NCI-H2107 treated with DMSO at 0.1 percent for 48 hours (cell line): ENCODE results near the gene YIPF4.
"Not testable (repeated sequence)": the region's sequence is repeated elsewhere in the genome, so short reads cannot be mapped to it uniquely, and the experiment has no call there.

Source experiments
- DNase-seq: peaks from one replicate; lab custom pipeline; 2025; ENCODE audit not compliant: unreplicated experiment; lab: John Stamatoyannopoulos, UW

YIPF4 gene

GRCh38 chr2:32277674-32278477, at the start of gene YIPF4:
Gene YIPF4 (plus strand): TSS chr2:32277904. CDS start chr2:32278156, 252 bp downstream.
- DNase-seq, result peak; percentile 80

GRCh38 chr2:32228181-32228580, 49.5 kb upstream of the YIPF4 start:
- no peak for DNase-seq

GRCh38 chr2:32229635-32230034, 48.1 kb upstream of the YIPF4 start:
- DNase-seq, result no peak

- no peak for DNase-seq
Observed at GRCh38 chr2:32231959-32232358, 45.7 kb upstream of the YIPF4 start.

- DNase-seq, result no peak
Observed at GRCh38 chr2:32235315-32235714, 42.4 kb upstream of the YIPF4 start.

GRCh38 chr2:32237488-32237887, 40.2 kb upstream of the YIPF4 start:
- DNase-seq, result no peak

- no peak for DNase-seq
Observed at GRCh38 chr2:32237996-32238395, 39.7 kb upstream of the YIPF4 start.

GRCh38 chr2:32242331-32242730, 35.4 kb upstream of the YIPF4 start:
- DNase-seq, result no peak

- DNase-seq, result peak; percentile 35
Observed at GRCh38 chr2:32246911-32247310, 30.8 kb upstream of the YIPF4 start.

- DNase-seq, result no peak
Observed at GRCh38 chr2:32248299-32248698, 29.4 kb upstream of the YIPF4 start.

- DNase-seq, result no peak
Observed at GRCh38 chr2:32249731-32250236, 27.9 kb upstream of the YIPF4 start.

GRCh38 chr2:32250290-32250689, 27.4 kb upstream of the YIPF4 start:
- no peak for DNase-seq

- no peak for DNase-seq
Observed at GRCh38 chr2:32258242-32258641, 19.5 kb upstream of the YIPF4 start.

GRCh38 chr2:32260376-32260775, 17.3 kb upstream of the YIPF4 start:
- no peak for DNase-seq

GRCh38 chr2:32262105-32262504, 15.6 kb upstream of the YIPF4 start:
- DNase-seq, result no peak

- DNase-seq, result no peak
Observed at GRCh38 chr2:32264422-32265105, 13.1 kb upstream of the YIPF4 start, which contains the start of gene NLRC4. Gene NLRC4 (minus strand): TSS chr2:32264886. CDS start chr2:32256775, 8,111 bp downstream.

GRCh38 chr2:32271063-32271462, 6.6 kb upstream of the YIPF4 start:
- DNase-seq, result no peak

- DNase-seq, result no peak
Observed at GRCh38 chr2:32272279-32272678, 5.4 kb upstream of the YIPF4 start.

- no peak for DNase-seq
Observed at GRCh38 chr2:32274289-32274688, 3.4 kb upstream of the YIPF4 start.

- not testable (repeated sequence) for DNase-seq
Observed at GRCh38 chr2:32275790-32276189, 1.9 kb upstream of the YIPF4 start.

- no peak for DNase-seq
Observed at GRCh38 chr2:32277363-32277673, 386 bp upstream of the YIPF4 start.

GRCh38 chr2:32278478-32278853, 762 bp downstream of the YIPF4 start:
- no peak for DNase-seq
